ENCODE results near the gene RELCH. TPM values are rescaled to one million over a fixed set of nuclear protein-coding genes. Genes with fewer than 3 reads are reported as not detected.

The RELCH gene
- total RNA-seq, 2 experiments from 2014 or later, result 33.3 to 41.2 TPM

DNA sequence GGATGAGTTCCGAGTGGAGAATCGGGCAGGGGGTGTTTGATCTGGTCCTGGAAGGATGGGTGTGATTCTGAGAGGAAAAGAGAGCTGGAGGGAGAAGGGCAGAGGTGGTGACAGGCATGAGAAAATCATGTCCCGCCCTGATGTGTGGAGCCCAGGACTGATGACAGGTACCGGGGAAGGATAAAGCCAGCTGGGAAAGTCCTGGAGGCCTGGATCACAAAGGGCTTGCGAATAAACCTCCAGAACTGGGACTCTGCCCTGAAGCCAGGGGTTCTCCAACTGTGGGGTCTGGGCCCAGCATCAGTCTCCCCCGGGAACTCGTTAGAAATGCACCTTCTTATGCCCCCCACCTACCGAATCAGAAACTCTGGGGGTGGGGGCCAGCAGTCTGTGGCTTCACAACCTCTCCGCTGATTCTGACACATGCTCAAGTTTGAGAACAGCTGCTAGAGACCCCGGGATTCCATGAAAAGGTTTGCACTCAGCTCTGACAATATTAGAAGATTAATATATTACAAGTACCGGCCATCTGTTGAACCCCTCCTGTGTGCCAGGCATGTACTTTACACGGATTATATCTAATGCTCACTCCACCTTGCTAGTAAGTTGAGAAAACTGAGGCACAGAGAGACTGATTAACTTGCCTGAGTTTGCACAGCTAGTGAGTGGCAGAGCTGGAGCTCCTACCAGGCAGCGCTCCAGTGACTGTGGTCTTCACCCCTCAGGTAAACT is 146.1 kb downstream of the RELCH start:
- Mint-ChIP-seq H3K27me3 (peaks cover 16% of the 10 kb centered on the region), H3K4me1 (peaks cover 42% of the 10 kb centered on the region), H3K27ac (no peak overlapping the region), H3K36me3 (peaks cover 5% of the 10 kb centered on the region), H3K9me3 (ENCODE audit: low read depth) (no peaks in the 10 kb centered on the region), H3K4me3 (no peak overlapping the region)
- CTCF ChIA-PET, result no interaction called here
- no peak for DNase-seq
- ATAC-seq, result no peak

DNA sequence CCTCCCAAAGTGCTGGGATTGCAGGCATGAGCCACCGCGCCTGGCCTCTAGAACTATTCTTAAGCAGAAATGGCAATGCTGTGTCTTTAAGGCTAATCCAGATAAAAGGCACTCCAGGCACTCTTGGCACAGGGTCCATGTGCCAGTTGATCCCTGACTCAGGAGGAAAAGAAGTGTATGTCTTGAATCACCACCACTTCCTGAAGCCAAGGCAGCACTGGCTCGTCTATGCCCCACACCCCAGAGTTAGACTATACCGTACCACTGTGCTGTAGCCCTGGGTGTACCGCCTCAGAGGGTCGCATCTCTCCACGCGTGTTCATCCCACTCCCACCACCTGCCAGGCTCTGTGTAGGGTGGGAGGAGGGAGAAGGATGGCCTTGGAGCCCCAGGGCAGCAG is 147.1 kb downstream of the RELCH start:
- no peaks in the 10 kb centered on the region for H3K9me3 Mint-ChIP-seq (ENCODE audit: low read depth)
- peaks cover 42% of the 10 kb centered on the region for H3K4me1 Mint-ChIP-seq
- DNase-seq (no peak), ATAC-seq (no peak)
- no peak overlapping the region for H3K4me3 Mint-ChIP-seq
- H3K27ac Mint-ChIP-seq, result no peak overlapping the region
- peaks cover 17% of the 10 kb centered on the region for H3K27me3 Mint-ChIP-seq
- H3K36me3 Mint-ChIP-seq, result peaks cover 5% of the 10 kb centered on the region
- CTCF ChIA-PET, result interaction anchor here (1.8 kb wide), 1 partner anchor 9 kb away, joined by 5 read pairs; the partner anchor contains the start of gene TNFRSF11A

DNA sequence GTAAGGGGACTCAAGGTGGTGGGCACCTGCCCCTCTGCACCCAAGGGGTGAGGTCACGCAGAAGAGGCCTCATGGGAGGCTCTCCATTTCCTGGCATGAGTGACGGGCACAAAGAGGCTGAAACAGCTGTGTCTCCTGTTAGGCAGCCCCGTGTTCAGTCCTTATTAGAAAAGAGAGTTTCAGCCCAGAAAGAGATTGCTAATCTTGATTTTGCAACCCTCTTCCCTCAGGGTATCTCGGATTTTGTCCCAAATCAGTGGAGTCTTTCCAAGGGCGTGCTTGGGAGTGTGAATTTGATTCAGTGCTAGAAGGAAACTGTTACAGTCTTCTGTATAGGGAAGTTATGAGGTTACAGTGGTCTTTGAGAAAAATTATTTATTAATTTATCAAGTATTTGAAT is 148.4 kb downstream of the RELCH start:
- peaks cover 37% of the 10 kb centered on the region for H3K4me1 Mint-ChIP-seq
- DNase-seq, result no peak
- H3K36me3 Mint-ChIP-seq, result peaks cover 4% of the 10 kb centered on the region
- H3K27ac Mint-ChIP-seq, result no peak overlapping the region
- ATAC-seq, result no peak
- H3K9me3 Mint-ChIP-seq (ENCODE audit: low read depth), result no peaks in the 10 kb centered on the region
- CTCF ChIA-PET, result no interaction called here
- no peak overlapping the region for H3K4me3 Mint-ChIP-seq
- H3K27me3 Mint-ChIP-seq, result peaks cover 15% of the 10 kb centered on the region

DNA sequence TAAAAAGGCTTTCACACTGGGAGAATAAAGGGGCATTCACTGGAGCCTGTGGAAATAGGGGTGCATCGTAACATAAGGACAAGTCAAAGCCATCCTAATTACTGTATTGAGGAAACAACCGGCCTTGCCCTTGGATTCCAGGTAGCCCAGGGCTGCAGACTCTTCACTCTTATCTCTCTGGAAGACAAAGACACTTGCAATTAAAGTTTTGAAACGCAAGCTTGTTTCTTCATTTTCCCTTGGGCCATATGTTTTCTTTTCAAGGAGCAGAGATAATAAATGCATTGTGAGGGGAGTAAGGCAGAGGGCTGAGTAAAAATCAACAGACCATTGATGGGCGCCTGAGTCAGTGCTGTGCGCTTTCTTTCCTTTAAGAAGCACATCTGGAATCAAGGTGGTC is 149.6 kb downstream of the RELCH start:
- DNase-seq, result no peak
- no peak for ATAC-seq
- H3K36me3 Mint-ChIP-seq, result peaks cover 13% of the 10 kb centered on the region
- H3K4me1 Mint-ChIP-seq, result peaks cover 40% of the 10 kb centered on the region
- peaks cover 10% of the 10 kb centered on the region for H3K27me3 Mint-ChIP-seq
- H3K4me3 Mint-ChIP-seq, result no peak overlapping the region
- H3K27ac Mint-ChIP-seq, result no peak overlapping the region
- CTCF ChIA-PET, result no interaction called here
- no peaks in the 10 kb centered on the region for H3K9me3 Mint-ChIP-seq (ENCODE audit: low read depth)

DNA sequence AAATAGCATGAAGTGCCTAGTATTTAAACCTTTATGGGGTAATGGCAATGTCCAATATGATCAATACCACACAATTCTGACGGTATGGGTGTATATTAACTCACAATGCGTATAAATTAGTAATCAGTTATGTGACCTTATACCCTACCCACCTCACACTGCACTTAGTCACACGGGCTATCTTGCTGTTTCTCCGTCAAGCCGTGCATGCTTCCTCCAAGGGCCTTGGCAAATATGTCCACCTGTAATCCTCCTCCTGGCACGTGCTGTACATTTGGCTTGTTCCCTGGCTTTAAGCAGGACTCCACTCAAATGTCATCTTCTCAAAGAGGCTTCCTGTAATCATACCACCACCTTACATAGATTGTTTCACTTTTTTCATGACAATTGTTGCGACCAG is 150.3 kb downstream of the RELCH start:
- no peak for DNase-seq
- Mint-ChIP-seq H3K4me3 (no peak overlapping the region), H3K9me3 (ENCODE audit: low read depth) (no peaks in the 10 kb centered on the region)

DNA sequence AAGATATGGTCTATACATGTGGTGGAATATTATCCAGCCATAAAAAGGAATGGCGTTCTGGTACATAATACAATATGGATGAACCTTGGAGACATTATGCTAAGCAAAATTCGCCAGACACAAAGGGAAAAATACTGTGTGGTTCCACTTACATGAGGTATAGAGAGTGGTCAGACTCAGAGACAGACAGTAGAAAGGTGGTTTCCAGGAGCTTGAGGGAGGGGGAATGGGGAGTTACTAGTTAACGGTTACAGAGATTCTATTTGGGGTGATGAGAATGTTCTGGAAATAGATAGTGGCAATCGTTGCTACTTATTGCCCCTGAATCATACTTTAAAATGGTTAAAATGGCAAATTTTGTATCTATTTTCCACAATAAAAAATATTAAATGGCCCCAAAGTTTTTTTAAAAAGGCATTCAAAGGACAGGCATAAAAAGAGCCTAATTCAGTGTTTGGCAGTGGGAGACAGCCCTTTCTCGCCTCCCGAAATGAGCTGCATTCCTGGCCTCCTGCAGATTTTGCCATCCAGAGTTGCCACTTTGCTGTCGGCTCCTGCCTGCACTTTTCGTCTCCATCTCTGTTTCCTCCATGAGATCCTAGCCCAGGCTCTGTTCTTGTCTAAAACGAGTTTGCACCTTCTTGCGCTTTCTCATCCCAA is 151.5 kb downstream of the RELCH start:
- no peak for ATAC-seq

More for the DNA sequence above, 150.3 kb downstream of the RELCH start:
- Mint-ChIP-seq H3K27me3 (peaks cover 5% of the 10 kb centered on the region), H3K4me1 (peaks cover 36% of the 10 kb centered on the region), H3K27ac (no peak overlapping the region), H3K36me3 (peaks cover 13% of the 10 kb centered on the region)
- CTCF ChIA-PET, result no interaction called here
- ATAC-seq, result no peak

DNA sequence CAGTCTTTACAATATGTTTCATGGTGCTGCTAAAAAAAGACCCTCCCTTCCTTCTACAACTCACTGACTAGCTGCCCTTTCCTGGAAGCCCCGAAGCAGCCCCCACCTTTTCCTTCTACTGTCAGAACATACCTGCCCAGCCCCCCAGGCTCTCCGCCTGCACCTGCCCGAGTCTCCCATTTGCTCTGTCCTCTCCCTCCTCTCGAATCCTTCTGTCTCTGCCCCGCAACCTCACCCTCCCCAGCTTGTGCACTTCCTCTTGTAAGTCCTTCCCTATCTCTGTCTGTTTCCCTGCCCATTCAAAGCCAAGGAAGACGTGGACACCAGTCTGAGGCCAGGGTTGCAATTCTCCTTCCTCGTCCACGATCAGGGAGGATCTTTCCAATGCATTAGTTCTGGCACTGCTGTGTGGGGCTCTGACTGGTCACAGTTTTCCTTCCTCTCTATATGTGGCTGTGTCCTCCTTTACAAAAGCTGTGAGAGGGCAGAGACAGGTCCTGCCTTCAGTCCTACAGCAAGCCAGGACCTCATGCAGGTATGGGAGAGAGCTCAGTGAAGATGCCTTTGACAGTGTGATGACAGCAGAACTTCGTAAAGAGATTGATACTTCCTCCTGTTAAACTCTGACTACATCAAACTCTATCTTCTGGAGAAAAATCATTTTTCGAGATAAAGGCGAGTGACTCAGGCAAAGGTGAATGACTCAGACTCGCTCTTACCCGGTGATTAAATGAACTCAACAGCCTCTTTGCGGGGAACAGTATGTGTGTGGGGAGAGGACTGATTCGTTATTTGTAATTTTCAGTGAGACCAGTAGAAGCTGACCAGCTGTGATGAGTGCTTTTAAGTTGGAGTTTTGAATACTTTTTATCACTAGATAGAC is 152.3 kb downstream of the RELCH start:
- CTCF ChIA-PET, result interaction anchor here (0.7 to 2.4 kb wide), 7 partner anchors 10 to 299 kb away, joined by 3 to 10 read pairs (median 4); partner anchors contain the start of gene TNFRSF11A
- peaks cover 8% of the 10 kb centered on the region for H3K27me3 Mint-ChIP-seq
- peak overlapping the region; percentile 73 for H3K27ac Mint-ChIP-seq
- peak; percentile 55 for DNase-seq
- ATAC-seq, result peak; percentile 89
- H3K9me3 Mint-ChIP-seq (ENCODE audit: low read depth), result no peaks in the 10 kb centered on the region
- peaks cover 39% of the 10 kb centered on the region for H3K4me1 Mint-ChIP-seq
- H3K4me3 Mint-ChIP-seq, result no peak overlapping the region
- peaks cover 13% of the 10 kb centered on the region for H3K36me3 Mint-ChIP-seq

More for the DNA sequence above, 151.5 kb downstream of the RELCH start:
- no peak for DNase-seq
- no peak overlapping the region for H3K27ac Mint-ChIP-seq
- H3K4me3 Mint-ChIP-seq, result no peak overlapping the region
- peaks cover 8% of the 10 kb centered on the region for H3K27me3 Mint-ChIP-seq
- H3K9me3 Mint-ChIP-seq (ENCODE audit: low read depth), result no peaks in the 10 kb centered on the region
- H3K4me1 Mint-ChIP-seq, result peaks cover 39% of the 10 kb centered on the region
- peaks cover 13% of the 10 kb centered on the region for H3K36me3 Mint-ChIP-seq
- CTCF ChIA-PET, result interaction anchor here (1.2 kb wide), 1 partner anchor 15 kb away, joined by 3 read pairs; no protein-coding TSS in a partner anchor

DNA sequence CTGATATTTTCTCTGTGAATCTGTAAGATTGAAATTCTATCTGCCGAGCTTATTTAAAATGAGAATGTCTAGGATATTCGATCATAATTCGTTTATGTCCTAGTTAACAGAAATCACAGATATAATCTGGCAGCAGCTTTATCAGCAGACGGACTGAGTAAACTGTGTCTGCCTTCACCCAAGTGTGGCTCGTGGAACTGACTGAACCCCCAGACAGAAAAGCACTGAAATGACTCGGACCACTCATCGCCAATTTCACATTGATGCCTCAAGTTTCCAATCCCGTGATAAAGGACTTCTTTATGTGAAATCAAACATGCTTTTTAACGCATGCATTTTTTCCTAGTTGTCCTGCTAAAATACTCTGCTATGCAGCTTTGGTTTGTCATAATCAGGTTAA is 153.9 kb downstream of the RELCH start:
- H3K36me3 Mint-ChIP-seq, result peaks cover 13% of the 10 kb centered on the region
- H3K4me3 Mint-ChIP-seq, result no peak overlapping the region
- H3K27me3 Mint-ChIP-seq, result peaks cover 10% of the 10 kb centered on the region
- CTCF ChIA-PET, result interaction anchor here (0.5 to 2.4 kb wide), 4 partner anchors 10 to 85 kb away, joined by 3 to 10 read pairs (median 4); partner anchors contain the start of gene TNFRSF11A
- DNase-seq (no peak), ATAC-seq (no peak)
- no peaks in the 10 kb centered on the region for H3K9me3 Mint-ChIP-seq (ENCODE audit: low read depth)
- H3K27ac Mint-ChIP-seq, result no peak overlapping the region
- peaks cover 41% of the 10 kb centered on the region for H3K4me1 Mint-ChIP-seq

DNA sequence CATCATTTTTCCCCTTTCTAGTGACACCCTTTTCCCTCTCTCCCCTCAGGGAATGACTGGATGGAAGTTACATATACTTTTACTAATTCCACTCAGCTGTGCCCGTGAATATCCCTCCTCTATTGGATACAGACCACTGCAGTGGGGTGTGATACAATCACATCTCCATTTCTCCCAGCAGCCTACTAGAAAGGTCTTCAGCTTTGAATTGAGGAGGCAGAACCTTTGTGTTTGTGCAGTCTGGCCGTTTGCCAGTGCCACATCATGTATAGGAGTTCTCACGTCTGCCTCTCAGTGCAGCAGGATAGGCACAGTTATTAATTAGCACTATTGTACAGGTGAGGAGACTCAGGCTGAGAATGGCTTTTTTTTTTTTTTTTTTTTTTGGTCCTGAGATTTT is 154.4 kb downstream of the RELCH start:
- CTCF ChIA-PET, result interaction anchor here (2.4 kb wide), 1 partner anchor 16 kb away, joined by 10 read pairs; the partner anchor contains the start of gene TNFRSF11A
- Mint-ChIP-seq H3K27ac (no peak overlapping the region), H3K9me3 (ENCODE audit: low read depth) (no peaks in the 10 kb centered on the region), H3K27me3 (peaks cover 7% of the 10 kb centered on the region), H3K4me1 (peaks cover 46% of the 10 kb centered on the region), H3K36me3 (peaks cover 13% of the 10 kb centered on the region), H3K4me3 (no peak overlapping the region)
- DNase-seq (no peak), ATAC-seq (no peak)

DNA sequence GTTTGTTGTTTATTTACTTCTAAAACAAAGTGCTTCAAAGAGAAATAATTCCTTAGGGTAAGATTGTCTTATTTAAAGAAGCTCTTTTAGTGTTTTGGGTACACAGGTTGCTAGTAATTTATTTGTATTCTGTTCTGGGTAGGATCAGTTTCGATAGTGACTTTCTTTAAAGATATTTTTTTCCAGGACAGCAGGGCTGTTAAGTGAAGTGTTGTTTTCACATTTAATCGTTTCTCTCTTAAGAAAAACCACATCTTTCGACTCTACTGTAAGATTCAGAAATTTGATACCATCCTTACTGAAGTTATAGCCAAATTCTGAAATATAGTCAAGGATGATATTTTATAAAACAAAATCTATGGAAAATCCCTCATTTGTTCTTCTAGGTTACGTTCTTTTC is 155.8 kb downstream of the RELCH start:
- H3K27ac Mint-ChIP-seq, result no peak overlapping the region
- DNase-seq (no peak), ATAC-seq (no peak)
- H3K27me3 Mint-ChIP-seq, result peaks cover 7% of the 10 kb centered on the region
- H3K9me3 Mint-ChIP-seq (ENCODE audit: low read depth), result no peaks in the 10 kb centered on the region
- peaks cover 51% of the 10 kb centered on the region for H3K4me1 Mint-ChIP-seq
- CTCF ChIA-PET, result no interaction called here
- H3K36me3 Mint-ChIP-seq, result peaks cover 13% of the 10 kb centered on the region
- H3K4me3 Mint-ChIP-seq, result no peak overlapping the region

DNA sequence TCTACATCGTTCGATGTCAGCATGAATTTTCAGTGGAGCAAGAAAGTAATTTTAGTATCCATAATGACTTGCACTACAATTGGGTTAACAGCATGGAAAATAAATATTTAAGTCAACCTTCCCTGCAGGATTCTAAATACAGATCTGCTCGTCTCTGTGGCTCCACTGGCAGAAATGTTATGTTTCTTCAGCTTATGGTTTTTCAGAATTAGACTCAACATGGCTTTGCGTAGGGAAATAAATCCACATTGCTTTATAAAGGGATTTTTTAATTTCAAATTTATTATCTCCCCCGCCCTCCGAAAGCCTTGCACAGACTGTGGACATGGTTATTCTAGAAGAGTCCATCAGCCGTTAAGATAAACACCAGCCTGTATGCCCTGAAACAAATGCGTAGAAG is 156.3 kb downstream of the RELCH start:
- H3K27me3 Mint-ChIP-seq, result peaks cover 7% of the 10 kb centered on the region
- CTCF ChIA-PET, result no interaction called here
- no peak overlapping the region for H3K4me3 Mint-ChIP-seq
- H3K27ac Mint-ChIP-seq, result no peak overlapping the region
- ATAC-seq, result no peak
- no peak for DNase-seq
- H3K36me3 Mint-ChIP-seq, result peaks cover 14% of the 10 kb centered on the region
- peaks cover 50% of the 10 kb centered on the region for H3K4me1 Mint-ChIP-seq
- H3K9me3 Mint-ChIP-seq (ENCODE audit: low read depth), result no peaks in the 10 kb centered on the region

DNA sequence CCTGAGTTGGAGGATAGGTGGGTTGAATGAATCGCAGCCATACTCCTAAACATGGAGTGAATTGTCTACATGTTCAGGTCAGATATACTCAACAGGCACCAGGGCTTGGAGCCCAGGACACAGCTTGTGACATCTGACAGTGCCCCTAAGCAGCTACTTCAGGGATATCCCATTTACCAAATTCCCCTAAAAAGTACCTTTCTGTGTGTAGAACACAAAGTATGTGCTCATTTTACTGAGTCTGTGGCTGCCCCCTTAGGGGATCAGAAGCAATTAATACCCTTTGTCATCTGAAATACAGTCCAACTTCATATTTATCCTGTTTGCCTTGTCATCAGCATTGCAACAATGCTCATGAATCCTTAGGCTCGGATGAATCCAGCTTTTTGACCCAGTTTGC is 158.9 kb downstream of the RELCH start:
- CTCF ChIA-PET, result no interaction called here

More for the DNA sequence above, 158.9 kb downstream of the RELCH start:
- ATAC-seq, result no peak
- Mint-ChIP-seq H3K36me3 (peaks cover 15% of the 10 kb centered on the region), H3K9me3 (ENCODE audit: low read depth) (no peaks in the 10 kb centered on the region), H3K4me1 (peaks cover 39% of the 10 kb centered on the region), H3K4me3 (no peak overlapping the region), H3K27ac (no peak overlapping the region), H3K27me3 (peaks cover 7% of the 10 kb centered on the region)
- no peak for DNase-seq
